Peyer's patch (tissue), 4 donors: ENCODE results near the gene FNIP2. TPM values are rescaled to one million over a fixed set of nuclear protein-coding genes. Genes with fewer than 3 reads are reported as not detected.
"Not testable (repeated sequence)": the region's sequence is repeated elsewhere in the genome, so short reads cannot be mapped to it uniquely, and the experiment has no call there.

Source experiments
- DNase-seq, 3 donors: peaks; one replicate each; pipeline ENCODE4 v3.0.0-alpha.2; 2017 to 2019
- H3K27ac ChIP-seq, 4 donors: fragments of 200-600 bp; sonication (generic); one replicate each; pipeline ENCODE4 v1.5.1; 2016 to 2019
- H3K27me3 ChIP-seq, 2 donors: fragments of 200-600 bp; sonication (generic); one replicate each; pipeline ENCODE4 v1.5.1; 2019
- H3K36me3 ChIP-seq, 3 donors: fragments of 200-600 bp; sonication (generic); one replicate each; pipeline ENCODE4 v1.5.1; 2016 to 2019
- H3K4me1 ChIP-seq, 4 donors: fragments of 200-600 bp; sonication (generic); one replicate each; pipeline ENCODE4 v1.5.1; 2016 to 2019
- H3K4me3 ChIP-seq, 4 donors: fragments of 200-600 bp; sonication (generic); 1 replicate in 3 of 4; 2 replicates in 1 of 4; pipeline ENCODE4 v1.5.1; 2016 to 2019; ENCODE audit warnings: mild to moderate bottlenecking in 1 of 4
- H3K9me3 ChIP-seq, 4 donors: fragments of 200-600 bp; sonication (generic); one replicate each; pipeline ENCODE4 v1.5.1; 2016 to 2019; ENCODE audit warnings: mild to moderate bottlenecking in 1 of 4
- POLR2A ChIP-seq, 2 donors: fragments of 450-650 bp; IDR thresholded peaks; one replicate each; pipeline ENCODE4 v1.5.1; 2017; ENCODE audit warnings: antibody characterized with exemption in 2 of 2, mild to moderate bottlenecking in 2 of 2, moderate library complexity in 2 of 2
- total RNA-seq, 4 donors: library from RNA; depleted of rRNA; stranded (reverse); fragments of >200 nt; gene quantifications; one replicate each; pipeline ENCODE4 v1.1.0, GENCODE V29; 2016
- TF ChIP-seq, protein P1 (sequence below), 6 experiments: fragments of 450-650 bp in 4 of 6; fragments of 200-600 bp in 2 of 6; sonication (generic) in 1 of 6; IDR thresholded peaks; one replicate each; pipeline ENCODE4 v1.5.1; 2017 to 2019; ENCODE audit warnings: antibody characterized with exemption in 6 of 6, mild to moderate bottlenecking in 3 of 6, moderate library complexity in 1 of 6

Gene FNIP2
- total RNA-seq, 4 donors from 2014 or later: 31.9 to 40.8 (median 38.6) TPM

- Histone ChIP-seq H3K27ac (no peak overlapping the region), H3K4me1 (no peaks in the 10 kb centered on the region), H3K27me3 (no peaks in the 10 kb centered on the region), H3K36me3 (no peaks in the 10 kb centered on the region), H3K9me3 (no peaks in the 10 kb centered on the region), H3K4me3 (no peak overlapping the region)
- TF ChIP-seq POLR2A (IDR thresholded peaks at IDR 0.05): no peak
- TF ChIP-seq, protein P1, sequence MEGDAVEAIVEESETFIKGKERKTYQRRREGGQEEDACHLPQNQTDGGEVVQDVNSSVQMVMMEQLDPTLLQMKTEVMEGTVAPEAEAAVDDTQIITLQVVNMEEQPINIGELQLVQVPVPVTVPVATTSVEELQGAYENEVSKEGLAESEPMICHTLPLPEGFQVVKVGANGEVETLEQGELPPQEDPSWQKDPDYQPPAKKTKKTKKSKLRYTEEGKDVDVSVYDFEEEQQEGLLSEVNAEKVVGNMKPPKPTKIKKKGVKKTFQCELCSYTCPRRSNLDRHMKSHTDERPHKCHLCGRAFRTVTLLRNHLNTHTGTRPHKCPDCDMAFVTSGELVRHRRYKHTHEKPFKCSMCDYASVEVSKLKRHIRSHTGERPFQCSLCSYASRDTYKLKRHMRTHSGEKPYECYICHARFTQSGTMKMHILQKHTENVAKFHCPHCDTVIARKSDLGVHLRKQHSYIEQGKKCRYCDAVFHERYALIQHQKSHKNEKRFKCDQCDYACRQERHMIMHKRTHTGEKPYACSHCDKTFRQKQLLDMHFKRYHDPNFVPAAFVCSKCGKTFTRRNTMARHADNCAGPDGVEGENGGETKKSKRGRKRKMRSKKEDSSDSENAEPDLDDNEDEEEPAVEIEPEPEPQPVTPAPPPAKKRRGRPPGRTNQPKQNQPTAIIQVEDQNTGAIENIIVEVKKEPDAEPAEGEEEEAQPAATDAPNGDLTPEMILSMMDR (IDR thresholded peaks at IDR 0.05): no peak
- DNase-seq: no peak
Measured at GRCh38 chr4:158941321-158941720, 172.5 kb downstream of the FNIP2 start.

DNA sequence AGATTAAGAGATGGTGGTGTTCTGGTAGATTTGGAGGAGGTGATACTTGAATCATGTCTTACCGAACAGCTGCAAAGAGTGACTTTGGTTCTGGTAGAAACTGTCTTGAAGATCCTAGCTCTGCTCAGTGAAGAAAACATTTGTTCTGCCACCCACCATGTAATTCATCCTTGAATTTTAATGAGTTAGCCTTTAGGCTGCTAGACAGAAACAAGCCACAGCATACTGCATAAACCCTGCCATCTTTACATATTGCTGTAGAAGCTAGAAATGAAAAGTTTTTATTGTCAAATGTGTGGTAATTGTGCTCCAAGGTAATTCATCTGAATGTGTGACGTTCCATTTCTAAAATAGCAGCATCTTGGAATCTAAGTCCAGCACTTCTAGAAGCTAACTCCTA lies 173.1 kb downstream of the FNIP2 start:
- H3K9me3 ChIP-seq: no peaks in the 10 kb centered on the region
- DNase-seq: no peak
- H3K4me3 ChIP-seq: no peak overlapping the region
- H3K27ac ChIP-seq: no peak overlapping the region
- TF ChIP-seq, protein P1 (IDR thresholded peaks at IDR 0.05): no peak
- no peak for TF ChIP-seq POLR2A (IDR thresholded peaks at IDR 0.05)
- H3K36me3 ChIP-seq: no peaks in the 10 kb centered on the region
- H3K4me1 ChIP-seq: no peaks in the 10 kb centered on the region
- H3K27me3 ChIP-seq: no peaks in the 10 kb centered on the region

DNA sequence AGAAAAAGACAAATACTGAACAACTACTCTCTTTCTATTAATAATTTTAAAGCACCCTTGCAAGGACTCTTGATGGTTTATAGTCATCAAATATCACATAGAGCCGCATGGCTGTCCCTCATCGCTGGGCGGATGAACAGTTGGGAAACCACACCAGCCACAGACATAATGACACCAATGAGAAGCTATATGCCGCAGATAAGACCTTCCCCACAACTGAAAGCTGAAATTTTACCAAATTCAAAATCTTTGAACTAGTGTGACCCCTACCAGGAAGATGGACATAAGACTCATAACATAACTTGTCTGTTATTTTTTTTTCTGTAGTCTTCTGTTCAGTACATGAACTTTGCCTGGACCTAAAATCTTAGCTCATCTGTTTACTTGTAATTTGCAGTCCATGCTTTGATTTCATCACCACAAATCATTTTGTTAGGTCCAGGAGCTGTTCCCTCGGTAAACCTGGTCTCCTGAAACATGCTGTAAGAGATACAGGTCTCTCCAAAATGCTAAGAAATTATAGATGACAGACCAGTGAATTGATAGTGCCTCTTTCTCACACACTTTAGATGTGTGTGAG lies 176.8 kb downstream of the FNIP2 start:
- TF ChIP-seq, protein P1 (IDR thresholded peaks at IDR 0.05): no peak
- TF ChIP-seq POLR2A (IDR thresholded peaks at IDR 0.05): no peak
- H3K4me3 ChIP-seq: no peak overlapping the region
- H3K36me3 ChIP-seq: no peaks in the 10 kb centered on the region
- H3K27me3 ChIP-seq: no peaks in the 10 kb centered on the region
- H3K4me1 ChIP-seq: no peaks in the 10 kb centered on the region
- no peak for DNase-seq
- no peak overlapping the region for H3K27ac ChIP-seq
- no peaks in the 10 kb centered on the region for H3K9me3 ChIP-seq

DNA sequence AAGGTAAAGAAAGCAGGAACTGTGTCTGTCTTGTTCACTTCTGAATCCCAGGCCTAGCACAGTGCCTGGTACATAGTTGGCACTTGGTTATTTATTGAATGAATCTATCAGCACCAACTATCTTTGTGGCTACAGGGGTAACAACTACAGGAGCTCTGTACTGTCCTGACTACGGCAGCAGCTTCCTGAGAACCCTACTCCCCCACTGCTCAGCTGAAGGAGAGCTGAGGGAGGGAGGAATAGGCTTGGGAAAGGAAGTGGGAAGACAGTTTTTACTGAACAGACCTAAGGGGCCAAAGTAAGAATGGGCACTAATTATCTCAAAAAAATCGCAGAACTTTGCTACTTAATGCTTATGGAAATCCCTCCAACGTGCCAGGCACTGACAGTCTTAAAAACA lies 178.0 kb downstream of the FNIP2 start:
- H3K27me3 ChIP-seq: no peaks in the 10 kb centered on the region
- no peak overlapping the region for H3K27ac ChIP-seq
- TF ChIP-seq, protein P1 (IDR thresholded peaks at IDR 0.05): no peak
- no peak for TF ChIP-seq POLR2A (IDR thresholded peaks at IDR 0.05)
- no peaks in the 10 kb centered on the region for H3K4me1 ChIP-seq
- no peak overlapping the region for H3K4me3 ChIP-seq
- no peaks in the 10 kb centered on the region for H3K9me3 ChIP-seq
- H3K36me3 ChIP-seq: no peaks in the 10 kb centered on the region
- no peak for DNase-seq

DNA sequence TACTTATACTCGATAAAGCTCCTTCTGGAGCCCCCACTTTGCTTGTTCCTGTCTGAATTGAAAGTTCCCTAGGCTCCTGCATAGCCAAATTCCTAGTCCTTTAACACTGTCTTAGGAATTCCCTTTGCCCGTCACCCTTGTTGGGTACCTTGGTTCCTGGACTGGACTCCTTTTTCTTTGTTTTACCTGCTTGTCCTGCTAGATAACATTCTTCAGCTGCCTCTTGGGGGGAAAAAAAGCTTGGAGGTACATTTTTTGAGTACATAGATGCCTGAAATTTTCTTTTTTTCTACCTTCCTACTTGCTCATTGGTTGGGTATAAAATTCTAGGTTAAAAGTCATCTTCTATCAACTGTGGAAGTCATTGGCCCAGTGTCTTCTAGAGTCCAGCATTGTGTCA lies 179.2 kb downstream of the FNIP2 start:
- H3K9me3 ChIP-seq: peaks cover 0 to 10% (median 0%) of the 10 kb centered on the region in 4 donors
- H3K27ac ChIP-seq: no peak overlapping the region
- no peak for TF ChIP-seq POLR2A (IDR thresholded peaks at IDR 0.05)
- TF ChIP-seq, protein P1 (IDR thresholded peaks at IDR 0.05): no peak
- no peak overlapping the region for H3K4me3 ChIP-seq
- no peak for DNase-seq
- H3K36me3 ChIP-seq: no peaks in the 10 kb centered on the region
- H3K4me1 ChIP-seq: no peaks in the 10 kb centered on the region
- no peaks in the 10 kb centered on the region for H3K27me3 ChIP-seq

DNA sequence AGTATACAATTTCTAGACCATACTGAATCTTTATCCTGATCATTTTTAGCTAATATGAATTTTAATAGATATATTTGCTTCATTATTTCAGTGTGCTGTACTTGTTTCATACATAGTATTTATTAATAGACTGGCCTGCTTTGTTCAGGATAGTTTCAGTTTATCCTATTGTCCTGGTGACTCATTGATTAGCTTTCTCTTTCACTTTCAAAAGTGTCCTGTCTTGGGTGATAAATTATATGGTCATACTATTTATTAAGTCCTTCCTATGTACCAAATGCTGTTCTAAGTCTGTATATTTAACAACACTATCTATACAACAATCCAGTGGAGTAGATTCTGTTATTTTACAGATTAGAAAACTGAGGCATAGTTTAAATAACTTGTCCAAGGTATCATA lies 180.3 kb downstream of the FNIP2 start:
- no peak for DNase-seq
- TF ChIP-seq, protein P1 (IDR thresholded peaks at IDR 0.05): no peak
- no peak for TF ChIP-seq POLR2A (IDR thresholded peaks at IDR 0.05)
- Histone ChIP-seq H3K4me1 (no peaks in the 10 kb centered on the region), H3K27ac (peak overlapping the region in 1 of 4 donors; percentile 4), H3K36me3 (no peaks in the 10 kb centered on the region), H3K27me3 (no peaks in the 10 kb centered on the region), H3K9me3 (peaks cover 0 to 10% (median 0%) of the 10 kb centered on the region in 4 donors), H3K4me3 (no peak overlapping the region)

- not testable (repeated sequence) for H3K27me3 ChIP-seq, DNase-seq, H3K27ac ChIP-seq, H3K36me3 ChIP-seq, H3K4me3 ChIP-seq, H3K4me1 ChIP-seq
- H3K9me3 ChIP-seq: peaks cover 0 to 10% (median 0%) of the 10 kb centered on the region in 4 donors
Measured at GRCh38 chr4:158952221-158952774, 183.5 kb downstream of the FNIP2 start.

GRCh38 chr4:158956345-158956744 lies 187.5 kb downstream of the FNIP2 start:
- H3K27ac ChIP-seq, H3K27me3 ChIP-seq, H3K4me1 ChIP-seq, H3K36me3 ChIP-seq, DNase-seq, H3K4me3 ChIP-seq: not testable (repeated sequence)
- peaks cover 0 to 10% (median 0%) of the 10 kb centered on the region in 4 donors for H3K9me3 ChIP-seq
